ENCODE results near the gene LRRC39.
A peak's percentile ranks its signal among the peaks of the same experiment; 100 is the strongest.
"Not testable (repeated sequence)": the region's sequence is repeated elsewhere in the genome, so short reads cannot be mapped to it uniquely, and the experiment has no call there.

Gene LRRC39

DNA sequence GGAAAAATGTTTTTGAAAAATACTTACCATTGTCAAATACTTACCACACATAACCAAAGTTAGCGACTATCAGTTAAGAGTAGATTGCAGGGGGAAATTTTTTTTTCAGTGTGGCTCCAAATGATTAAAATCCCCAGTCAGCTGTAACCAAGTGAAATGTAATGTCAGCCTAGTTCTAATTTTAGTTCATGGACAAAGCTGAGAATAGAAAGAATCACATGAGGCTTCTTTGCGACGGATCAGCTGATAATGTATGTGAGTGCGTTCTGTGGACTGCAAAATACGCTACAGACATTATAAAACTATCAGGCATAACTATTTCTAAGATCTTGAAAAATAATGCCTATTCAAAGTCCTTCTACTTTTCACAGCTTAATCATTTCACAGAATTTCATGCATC, at the start of gene LRRC39:
LRRC39 (minus strand) TSS at position 166 of the 400 bp plus-strand sequence. CDS start 9,740 bp downstream, outside the sequence.
- DNase-seq (ENCODE audit: low spot score) = no peak

DNA sequence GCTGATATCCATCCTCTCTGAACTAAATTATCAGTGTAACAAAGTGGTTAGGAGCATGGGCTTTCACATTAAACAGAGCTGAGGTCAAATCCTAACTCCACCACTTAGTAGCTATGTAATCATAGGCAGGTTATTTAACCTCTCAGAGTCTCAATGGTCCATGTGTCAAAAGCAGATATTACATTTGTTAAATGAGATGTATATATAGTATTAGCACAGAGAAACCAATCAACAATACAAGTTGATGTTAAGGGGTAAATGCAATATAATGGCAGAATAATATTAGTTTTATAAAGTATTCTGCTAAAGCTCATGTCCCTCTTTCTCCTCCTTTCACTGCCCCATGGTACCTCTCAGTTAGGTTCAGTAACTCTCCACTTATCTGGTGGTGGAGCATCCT, 44.4 kb upstream of the LRRC39 start:
- DNase-seq (ENCODE audit: low spot score) = no peak

- no peak for DNase-seq (ENCODE audit: low spot score)
These were observed 41.8 kb upstream of the LRRC39 start for GRCh38 chr1:100219883-100220282.

DNA sequence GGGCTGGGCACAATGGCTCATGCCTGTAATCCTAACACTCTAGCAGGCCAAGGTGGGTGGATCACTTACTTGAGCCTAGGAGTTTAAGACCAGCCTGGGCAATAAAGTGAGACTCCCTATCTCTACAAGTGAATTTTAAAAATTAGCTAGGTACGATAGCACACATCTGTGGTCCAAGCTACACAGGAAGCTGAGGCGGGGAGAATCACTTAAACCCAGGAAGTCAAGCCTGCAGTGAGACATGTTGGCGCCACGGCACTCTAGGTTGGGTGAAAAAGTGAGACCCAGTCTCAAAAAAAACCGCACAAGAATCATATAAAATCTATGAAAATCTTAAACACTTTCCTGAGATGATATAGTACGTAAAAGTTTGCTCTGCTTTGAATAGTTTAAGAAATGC, 41.4 kb upstream of the LRRC39 start:
- DNase-seq (ENCODE audit: low spot score) = no peak

DNA sequence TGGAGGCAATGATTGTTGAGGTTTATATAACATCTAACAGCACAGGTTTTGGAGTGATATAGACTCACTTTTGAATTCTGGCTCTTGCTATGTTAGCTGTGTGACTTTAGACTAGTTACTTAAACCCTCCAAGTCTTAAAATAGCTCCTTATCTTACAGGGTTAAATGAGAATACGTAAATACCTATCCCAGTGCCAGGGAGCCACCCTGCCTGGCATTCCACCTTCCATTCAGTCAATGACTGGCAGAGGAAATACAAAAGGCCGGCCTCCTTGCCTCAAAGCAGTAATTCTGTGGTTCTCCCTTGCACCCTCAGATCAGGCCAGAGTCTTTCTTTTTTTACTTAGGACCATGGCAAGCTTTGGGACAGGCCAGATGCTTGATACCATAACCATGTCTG, 39.8 kb upstream of the LRRC39 start:
- no peak for DNase-seq (ENCODE audit: low spot score)

- DNase-seq (ENCODE audit: low spot score) = no peak
These were observed 37.0 kb upstream of the LRRC39 start for GRCh38 chr1:100215101-100215500.

DNA sequence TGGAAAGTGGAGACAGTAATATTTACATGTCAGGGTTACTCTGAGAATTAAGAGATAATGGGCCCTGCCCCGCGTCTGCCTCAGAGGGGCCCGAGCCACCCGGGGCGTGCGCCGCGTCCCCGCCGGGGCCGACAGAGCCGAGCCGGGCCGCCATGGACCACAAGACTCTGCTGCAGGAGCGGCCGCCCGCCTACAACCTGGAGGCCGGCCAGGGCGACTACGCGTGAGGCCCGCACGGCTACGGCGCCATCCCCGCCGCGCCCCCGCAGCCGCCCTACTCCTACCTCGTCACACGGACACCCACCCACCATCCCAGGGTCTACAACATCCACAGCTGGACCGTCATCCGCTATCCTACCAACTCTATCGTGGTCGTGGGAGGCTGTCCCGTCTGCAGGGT, 35.1 kb upstream of the LRRC39 start:
- no peak for DNase-seq (ENCODE audit: low spot score)

- no peak for DNase-seq (ENCODE audit: low spot score)
These were observed 28.2 kb upstream of the LRRC39 start for GRCh38 chr1:100206301-100206700.

GRCh38 chr1:100205593-100205992, 27.5 kb upstream of the LRRC39 start:
- not testable (repeated sequence) for DNase-seq (ENCODE audit: low spot score)

GRCh38 chr1:100205103-100205502, 27.0 kb upstream of the LRRC39 start:
- not testable (repeated sequence) for DNase-seq (ENCODE audit: low spot score)

GRCh38 chr1:100202703-100203102, 24.6 kb upstream of the LRRC39 start:
- not testable (repeated sequence) for DNase-seq (ENCODE audit: low spot score)

- not testable (repeated sequence) for DNase-seq (ENCODE audit: low spot score)
These were observed 22.0 kb upstream of the LRRC39 start for GRCh38 chr1:100200060-100200459.

DNA sequence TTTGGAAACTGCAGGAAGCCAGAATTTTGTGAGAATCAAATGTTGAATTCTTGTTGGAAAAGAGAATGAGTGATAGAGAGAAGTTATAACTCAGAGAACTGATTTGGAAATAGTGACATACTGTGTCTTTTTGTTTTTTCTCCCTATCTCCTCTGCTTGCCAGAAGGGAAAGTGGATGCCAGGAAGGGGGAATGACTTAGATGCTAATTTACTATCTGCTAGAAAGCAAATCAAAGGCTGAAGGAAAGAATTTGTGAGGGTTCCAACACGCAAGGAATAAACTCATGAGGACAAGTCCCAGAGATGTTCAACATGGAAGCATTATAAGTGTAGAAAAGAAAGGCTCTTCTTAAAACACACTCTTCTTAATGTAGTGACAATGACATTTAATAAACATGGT, 20.5 kb upstream of the LRRC39 start:
- no peak for DNase-seq (ENCODE audit: low spot score)

- DNase-seq (ENCODE audit: low spot score) = peak; percentile 67
These were observed 10.6 kb upstream of the LRRC39 start for GRCh38 chr1:100188617-100189016.

DNA sequence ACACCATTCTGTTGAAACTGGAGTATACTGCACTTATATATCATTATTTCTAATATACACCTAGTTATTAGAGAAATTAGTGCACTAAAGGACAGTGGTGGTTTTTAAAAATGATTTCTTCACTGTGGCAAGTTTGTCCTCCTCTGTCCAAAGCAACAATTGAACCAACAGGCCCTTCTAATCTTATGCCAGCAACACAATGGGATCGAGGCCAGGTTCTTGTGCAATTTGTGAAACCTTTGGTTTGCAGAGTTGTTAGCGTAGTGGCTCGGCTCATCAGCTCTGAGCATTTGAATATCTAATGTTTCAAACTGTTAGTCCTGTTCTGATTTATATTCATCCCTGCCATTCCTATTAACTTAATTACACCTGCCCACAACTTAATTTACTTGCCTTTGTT, 9.9 kb upstream of the LRRC39 start:
- DNase-seq (ENCODE audit: low spot score) = no peak

- no peak for DNase-seq (ENCODE audit: low spot score)
These were observed 6.5 kb upstream of the LRRC39 start for GRCh38 chr1:100184536-100184935.

GRCh38 chr1:100183370-100183769, 5.3 kb upstream of the LRRC39 start:
- no peak for DNase-seq (ENCODE audit: low spot score)

GRCh38 chr1:100177295-100178041, 588 bp downstream of the LRRC39 start:
- DNase-seq (ENCODE audit: low spot score) = no peak

DNA sequence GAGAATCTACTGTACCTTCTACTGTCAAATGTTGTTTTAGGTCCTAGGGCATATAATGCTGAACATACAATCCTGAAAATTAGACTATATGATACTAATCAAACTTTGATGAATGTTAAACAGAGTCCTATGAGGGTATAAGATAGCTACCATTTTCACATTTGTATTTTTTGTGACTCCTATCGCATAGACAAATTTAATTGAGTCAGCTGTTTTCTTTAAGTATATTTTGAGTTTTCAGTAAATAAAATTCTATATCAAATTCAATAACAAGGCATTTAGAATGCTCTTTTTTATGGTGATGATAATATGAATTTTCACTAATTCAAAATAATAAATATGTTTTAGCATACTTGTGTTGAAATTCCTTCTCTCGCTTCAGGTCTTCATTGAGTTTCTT, 10.0 kb downstream of the LRRC39 start:
- no peak for DNase-seq (ENCODE audit: low spot score)

- DNase-seq (ENCODE audit: low spot score) = no peak
These were observed 13.4 kb downstream of the LRRC39 start for GRCh38 chr1:100164702-100165101.

DNA sequence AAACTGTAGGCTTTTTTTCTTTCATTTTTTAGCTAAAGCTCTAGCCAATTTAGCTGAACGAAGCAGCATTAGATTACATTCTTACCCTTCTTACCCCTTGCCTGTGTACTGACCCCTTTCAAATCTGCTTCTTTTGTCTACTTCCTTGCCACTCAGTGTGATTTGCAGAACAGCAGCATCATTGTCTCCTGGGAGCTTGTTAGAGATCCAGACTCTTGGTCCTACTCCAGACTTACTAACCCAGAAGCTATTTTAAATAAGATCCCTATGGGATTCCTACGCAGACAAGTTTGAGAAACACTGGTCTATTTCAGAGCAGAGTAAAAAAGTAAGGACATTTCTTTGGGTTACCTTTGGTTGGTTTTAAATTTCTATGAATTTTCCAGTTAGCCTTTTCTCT, 13.8 kb downstream of the LRRC39 start:
- DNase-seq (ENCODE audit: low spot score) = no peak

DNA sequence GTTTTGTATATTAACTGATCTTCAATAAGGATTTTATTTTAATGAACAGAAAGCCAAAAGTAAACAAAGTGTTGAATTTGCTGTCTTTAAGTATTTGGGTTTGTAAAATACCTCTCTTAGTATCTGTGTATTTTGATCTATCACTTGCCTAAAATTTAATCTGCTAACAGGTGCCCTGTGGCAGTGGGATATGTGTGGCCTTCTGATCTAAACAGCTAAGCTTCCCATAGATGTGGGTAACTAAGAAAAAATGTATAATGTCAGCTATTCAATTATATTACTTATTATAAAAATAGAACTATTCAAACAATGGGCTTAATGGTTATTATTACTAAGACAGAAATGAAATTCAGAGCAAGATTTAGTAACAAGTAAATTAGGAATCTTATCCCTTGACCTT, 15.2 kb downstream of the LRRC39 start:
- DNase-seq (ENCODE audit: low spot score) = no peak

DNA sequence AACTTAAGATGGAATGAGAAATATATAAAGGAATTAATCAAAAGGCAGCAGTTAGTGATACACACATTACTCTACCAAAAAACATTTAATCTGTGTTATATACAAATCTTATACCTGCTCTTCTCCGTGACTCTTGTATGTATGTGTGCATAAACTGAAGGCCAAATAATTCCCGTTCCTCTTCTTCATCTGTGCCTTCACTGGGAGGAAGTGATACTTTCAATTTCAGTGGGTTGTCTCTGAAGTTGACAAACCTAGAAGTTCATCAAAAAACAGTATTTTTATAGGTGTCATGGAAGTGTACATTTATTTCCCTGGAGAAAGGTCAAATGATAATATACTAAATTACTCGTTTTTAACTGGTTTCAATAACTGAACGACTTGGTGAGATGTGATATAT, 25.8 kb downstream of the LRRC39 start:
- DNase-seq (ENCODE audit: low spot score) = no peak

- no peak for DNase-seq (ENCODE audit: low spot score)
These were observed 26.4 kb downstream of the LRRC39 start for GRCh38 chr1:100151679-100152078.

All from cerebellar cortex (tissue), 1 donor.